ENCODE measurements around the gene LAMTOR4. TPM values are rescaled to one million over a fixed set of nuclear protein-coding genes. Genes with fewer than 3 reads are reported as not detected.

LAMTOR4 gene
- total and polyA plus RNA-seq, 10 of the 15 experiments (the other 5 are each of a cell fraction or from before 2014, with no cell fraction given) = 73.4 to 297 (median 196) TPM

DNA sequence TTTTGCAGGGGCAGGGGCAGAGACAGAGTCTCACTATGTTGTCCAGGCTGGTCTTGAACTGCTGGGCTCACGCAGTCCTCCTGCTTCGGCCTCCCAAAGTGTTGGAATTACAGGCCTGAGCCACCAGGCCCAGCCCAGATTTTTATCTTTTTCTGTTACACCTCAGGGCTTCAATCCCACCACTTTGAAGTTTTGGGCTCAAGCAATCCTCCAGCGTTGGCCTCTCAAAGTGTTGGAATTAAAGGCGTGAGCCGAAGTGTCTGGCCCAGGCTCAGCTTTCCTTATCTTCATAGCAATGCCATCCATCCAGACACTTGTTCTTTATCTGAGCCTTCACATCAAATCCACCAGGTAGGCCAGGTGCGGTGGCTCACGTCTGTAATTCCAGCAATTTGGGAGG is 33.7 kb upstream of the LAMTOR4 start:
- DNase-seq (ENCODE audit: low read depth, low spot score) (no peak), ATAC-seq (no peak), FAIRE-seq (no peak)
- in situ Hi-C loops (cut with MboI) (no loop called here), intact Hi-C loops (cut with micrococcal nuclease; ENCODE audit: unreplicated experiment) (no loop called here)
- H3K36me3 ChIP-seq (ENCODE audit: control insufficient read depth in 2 of 2, insufficient read depth in 2 of 2, low read length in 1 of 2) = peaks cover 3 to 5% of the 10 kb centered on the region in 2 experiments; a peak in 3 of 4 replicates
- H2AFZ ChIP-seq (ENCODE audit: control insufficient read depth, low read depth, low read length) = no peak overlapping the region
- H3K27me3 ChIP-seq (replicated peaks in 1 of 2; ENCODE audit: control insufficient read depth in 2 of 2, insufficient read depth in 2 of 2, low read length in 1 of 2) = no peaks in the 10 kb centered on the region
- POLR2A ChIA-PET = interaction anchor here (0.6 to 1.2 kb wide), 3 partner anchors 10 to 114 kb away, joined by 3 to 7 read pairs (median 3); no protein-coding TSS in a partner anchor
- H3K79me2 ChIP-seq (ENCODE audit: control insufficient read depth, insufficient read depth, low read length) = peaks cover 5% of the 10 kb centered on the region
- H3K4me3 ChIP-seq = no peak overlapping the region
- H3K9me3 ChIP-seq (replicated peaks; ENCODE audit: control insufficient read depth, insufficient read depth, low read length) = no peaks in the 10 kb centered on the region
- WGBS (ENCODE audit: insufficient coverage, insufficient replicate concordance, low lambda C conversion rate, missing lambda C conversion rate) = 98% methylated on average over 7 of the region's 7 CpGs
- no peaks in the 10 kb centered on the region for H3K4me1 ChIP-seq (ENCODE audit: control insufficient read depth, insufficient read depth, low read length)
- H3K9ac ChIP-seq (ENCODE audit: control insufficient read depth, insufficient read depth, low read length) = no peak overlapping the region
- no TSS peak for BruUV-seq (replicated peaks)
- H4K20me1 ChIP-seq (ENCODE audit: control insufficient read depth, insufficient read depth) = no peaks in the 10 kb centered on the region
- SMC1A ChIA-PET (ENCODE audit: uncharacterized antibody, unreplicated experiment) = no interaction called here
- H3K27ac ChIP-seq (ENCODE audit: control insufficient read depth, insufficient read depth) = no peak overlapping the region
- RAD21 ChIA-PET (ENCODE audit: unreplicated experiment) = interaction anchor here (0.7 kb wide), 1 partner anchor 12 kb away, joined by 3 read pairs; no protein-coding TSS in a partner anchor
- CTCF ChIA-PET = no interaction called here
- H3K4me2 ChIP-seq (ENCODE audit: control insufficient read depth, insufficient read depth) = no peak overlapping the region
- TF ChIP-seq RCOR1 (conservative IDR thresholded peaks at IDR 0.05; ENCODE audit: low read depth, low read length) (no peak), CHD1 (IDR thresholded peaks at IDR 0.05; ENCODE audit: low read depth, low read length) (no peak), FOXM1 (IDR thresholded peaks at IDR 0.05; ENCODE audit: low read depth, low read length) (no peak), SRF (IDR thresholded peaks at IDR 0.05; ENCODE audit: low read depth in 2 of 2, low read length in 2 of 2) (no peak), NR2F1 (conservative IDR thresholded peaks at IDR 0.05) (no peak), LARP7 (IDR thresholded peaks at IDR 0.05) (no peak), MEF2A (IDR thresholded peaks at IDR 0.05; ENCODE audit: insufficient read depth, low read depth, low read length) (no peak), SPI1 (IDR thresholded peaks at IDR 0.05; ENCODE audit: borderline replicate concordance, insufficient read depth, low read depth, low read length) (no peak)
- TF ChIP-seq, protein P1, sequence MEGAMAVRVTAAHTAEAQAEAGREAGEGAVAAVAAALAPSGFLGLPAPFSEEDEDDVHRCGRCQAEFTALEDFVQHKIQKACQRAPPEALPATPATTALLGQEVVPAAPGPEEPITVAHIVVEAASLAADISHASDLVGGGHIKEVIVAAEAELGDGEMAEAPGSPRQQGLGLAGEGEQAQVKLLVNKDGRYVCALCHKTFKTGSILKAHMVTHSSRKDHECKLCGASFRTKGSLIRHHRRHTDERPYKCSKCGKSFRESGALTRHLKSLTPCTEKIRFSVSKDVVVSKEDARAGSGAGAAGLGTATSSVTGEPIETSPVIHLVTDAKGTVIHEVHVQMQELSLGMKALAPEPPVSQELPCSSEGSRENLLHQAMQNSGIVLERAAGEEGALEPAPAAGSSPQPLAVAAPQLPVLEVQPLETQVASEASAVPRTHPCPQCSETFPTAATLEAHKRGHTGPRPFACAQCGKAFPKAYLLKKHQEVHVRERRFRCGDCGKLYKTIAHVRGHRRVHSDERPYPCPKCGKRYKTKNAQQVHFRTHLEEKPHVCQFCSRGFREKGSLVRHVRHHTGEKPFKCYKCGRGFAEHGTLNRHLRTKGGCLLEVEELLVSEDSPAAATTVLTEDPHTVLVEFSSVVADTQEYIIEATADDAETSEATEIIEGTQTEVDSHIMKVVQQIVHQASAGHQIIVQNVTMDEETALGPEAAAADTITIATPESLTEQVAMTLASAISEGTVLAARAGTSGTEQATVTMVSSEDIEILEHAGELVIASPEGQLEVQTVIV (IDR thresholded peaks at IDR 0.05; ENCODE audit: borderline replicate concordance, partially characterized antibody) = no peak
- TF ChIP-seq, protein P2, sequence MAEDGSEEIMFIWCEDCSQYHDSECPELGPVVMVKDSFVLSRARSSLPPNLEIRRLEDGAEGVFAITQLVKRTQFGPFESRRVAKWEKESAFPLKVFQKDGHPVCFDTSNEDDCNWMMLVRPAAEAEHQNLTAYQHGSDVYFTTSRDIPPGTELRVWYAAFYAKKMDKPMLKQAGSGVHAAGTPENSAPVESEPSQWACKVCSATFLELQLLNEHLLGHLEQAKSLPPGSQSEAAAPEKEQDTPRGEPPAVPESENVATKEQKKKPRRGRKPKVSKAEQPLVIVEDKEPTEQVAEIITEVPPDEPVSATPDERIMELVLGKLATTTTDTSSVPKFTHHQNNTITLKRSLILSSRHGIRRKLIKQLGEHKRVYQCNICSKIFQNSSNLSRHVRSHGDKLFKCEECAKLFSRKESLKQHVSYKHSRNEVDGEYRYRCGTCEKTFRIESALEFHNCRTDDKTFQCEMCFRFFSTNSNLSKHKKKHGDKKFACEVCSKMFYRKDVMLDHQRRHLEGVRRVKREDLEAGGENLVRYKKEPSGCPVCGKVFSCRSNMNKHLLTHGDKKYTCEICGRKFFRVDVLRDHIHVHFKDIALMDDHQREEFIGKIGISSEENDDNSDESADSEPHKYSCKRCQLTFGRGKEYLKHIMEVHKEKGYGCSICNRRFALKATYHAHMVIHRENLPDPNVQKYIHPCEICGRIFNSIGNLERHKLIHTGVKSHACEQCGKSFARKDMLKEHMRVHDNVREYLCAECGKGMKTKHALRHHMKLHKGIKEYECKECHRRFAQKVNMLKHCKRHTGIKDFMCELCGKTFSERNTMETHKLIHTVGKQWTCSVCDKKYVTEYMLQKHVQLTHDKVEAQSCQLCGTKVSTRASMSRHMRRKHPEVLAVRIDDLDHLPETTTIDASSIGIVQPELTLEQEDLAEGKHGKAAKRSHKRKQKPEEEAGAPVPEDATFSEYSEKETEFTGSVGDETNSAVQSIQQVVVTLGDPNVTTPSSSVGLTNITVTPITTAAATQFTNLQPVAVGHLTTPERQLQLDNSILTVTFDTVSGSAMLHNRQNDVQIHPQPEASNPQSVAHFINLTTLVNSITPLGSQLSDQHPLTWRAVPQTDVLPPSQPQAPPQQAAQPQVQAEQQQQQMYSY (CRISPR knock-in tag; IDR thresholded peaks at IDR 0.05) = no peak
- TF ChIP-seq, protein P3, sequence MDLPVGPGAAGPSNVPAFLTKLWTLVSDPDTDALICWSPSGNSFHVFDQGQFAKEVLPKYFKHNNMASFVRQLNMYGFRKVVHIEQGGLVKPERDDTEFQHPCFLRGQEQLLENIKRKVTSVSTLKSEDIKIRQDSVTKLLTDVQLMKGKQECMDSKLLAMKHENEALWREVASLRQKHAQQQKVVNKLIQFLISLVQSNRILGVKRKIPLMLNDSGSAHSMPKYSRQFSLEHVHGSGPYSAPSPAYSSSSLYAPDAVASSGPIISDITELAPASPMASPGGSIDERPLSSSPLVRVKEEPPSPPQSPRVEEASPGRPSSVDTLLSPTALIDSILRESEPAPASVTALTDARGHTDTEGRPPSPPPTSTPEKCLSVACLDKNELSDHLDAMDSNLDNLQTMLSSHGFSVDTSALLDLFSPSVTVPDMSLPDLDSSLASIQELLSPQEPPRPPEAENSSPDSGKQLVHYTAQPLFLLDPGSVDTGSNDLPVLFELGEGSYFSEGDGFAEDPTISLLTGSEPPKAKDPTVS (IDR thresholded peaks at IDR 0.05; ENCODE audit: low read depth, low read length) = no peak
- TF ChIP-seq, protein P4, sequence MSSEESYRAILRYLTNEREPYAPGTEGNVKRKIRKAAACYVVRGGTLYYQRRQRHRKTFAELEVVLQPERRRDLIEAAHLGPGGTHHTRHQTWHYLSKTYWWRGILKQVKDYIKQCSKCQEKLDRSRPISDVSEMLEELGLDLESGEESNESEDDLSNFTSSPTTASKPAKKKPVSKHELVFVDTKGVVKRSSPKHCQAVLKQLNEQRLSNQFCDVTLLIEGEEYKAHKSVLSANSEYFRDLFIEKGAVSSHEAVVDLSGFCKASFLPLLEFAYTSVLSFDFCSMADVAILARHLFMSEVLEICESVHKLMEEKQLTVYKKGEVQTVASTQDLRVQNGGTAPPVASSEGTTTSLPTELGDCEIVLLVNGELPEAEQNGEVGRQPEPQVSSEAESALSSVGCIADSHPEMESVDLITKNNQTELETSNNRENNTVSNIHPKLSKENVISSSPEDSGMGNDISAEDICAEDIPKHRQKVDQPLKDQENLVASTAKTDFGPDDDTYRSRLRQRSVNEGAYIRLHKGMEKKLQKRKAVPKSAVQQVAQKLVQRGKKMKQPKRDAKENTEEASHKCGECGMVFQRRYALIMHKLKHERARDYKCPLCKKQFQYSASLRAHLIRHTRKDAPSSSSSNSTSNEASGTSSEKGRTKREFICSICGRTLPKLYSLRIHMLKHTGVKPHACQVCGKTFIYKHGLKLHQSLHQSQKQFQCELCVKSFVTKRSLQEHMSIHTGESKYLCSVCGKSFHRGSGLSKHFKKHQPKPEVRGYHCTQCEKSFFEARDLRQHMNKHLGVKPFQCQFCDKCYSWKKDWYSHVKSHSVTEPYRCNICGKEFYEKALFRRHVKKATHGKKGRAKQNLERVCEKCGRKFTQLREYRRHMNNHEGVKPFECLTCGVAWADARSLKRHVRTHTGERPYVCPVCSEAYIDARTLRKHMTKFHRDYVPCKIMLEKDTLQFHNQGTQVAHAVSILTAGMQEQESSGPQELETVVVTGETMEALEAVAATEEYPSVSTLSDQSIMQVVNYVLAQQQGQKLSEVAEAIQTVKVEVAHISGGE (CRISPR knock-in tag; IDR thresholded peaks at IDR 0.05) = no peak
- TF ChIP-seq, protein P5, sequence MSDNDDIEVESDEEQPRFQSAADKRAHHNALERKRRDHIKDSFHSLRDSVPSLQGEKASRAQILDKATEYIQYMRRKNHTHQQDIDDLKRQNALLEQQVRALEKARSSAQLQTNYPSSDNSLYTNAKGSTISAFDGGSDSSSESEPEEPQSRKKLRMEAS (IDR thresholded peaks at IDR 0.05; ENCODE audit: low read depth, low read length) = no peak

All from GM12878 (cell line).